NCI-H2196 treated with DMSO at 0.1 percent for 48 hours (cell line): ENCODE measurements around the gene INSIG1.

Source experiments
- DNase-seq: peaks from one replicate; lab custom pipeline; 2025; ENCODE audit not compliant: unreplicated experiment; lab: John Stamatoyannopoulos, UW

The INSIG1 gene

DNA sequence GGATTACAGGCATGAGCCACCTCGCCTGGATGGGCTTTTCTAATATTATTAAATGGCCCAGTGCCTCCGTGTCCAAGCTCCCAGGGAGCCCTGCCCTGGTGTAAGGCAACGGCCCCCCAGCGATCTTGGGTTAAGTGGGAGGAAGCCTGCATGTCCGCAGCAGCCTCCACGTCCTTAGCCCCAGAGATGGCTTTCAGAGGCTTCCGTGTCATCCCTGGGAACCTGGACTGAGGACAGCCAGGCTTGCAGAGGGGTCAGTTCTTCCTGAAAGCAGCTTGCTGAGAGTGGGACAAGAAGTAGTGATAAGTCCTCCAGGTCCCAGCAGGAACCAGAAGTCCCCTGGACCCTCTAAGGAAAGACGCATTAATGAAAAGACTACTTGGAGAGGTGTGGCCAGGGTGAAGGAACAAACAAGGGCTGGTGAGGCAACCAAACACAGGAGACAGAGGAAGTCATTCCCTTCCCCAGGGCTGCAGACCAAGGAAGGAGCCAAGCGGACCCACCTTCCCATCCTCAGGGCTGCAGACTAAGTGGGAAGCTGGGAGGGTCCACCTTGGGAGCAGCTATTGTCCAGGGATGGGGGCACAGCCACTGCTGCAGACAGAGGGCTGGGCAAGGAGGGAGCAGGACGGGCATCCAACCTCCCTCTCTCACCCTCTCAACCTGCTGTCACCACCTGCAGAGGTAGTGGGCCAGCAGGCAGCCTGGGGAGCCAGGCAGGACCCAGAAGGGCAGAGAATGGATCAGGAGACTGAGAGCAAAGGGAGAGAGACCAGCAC, 13.0 kb upstream of the INSIG1 start:
- DNase-seq, result no peak

GRCh38 chr7:155285423-155285822, 12.3 kb upstream of the INSIG1 start:
- DNase-seq, result no peak

GRCh38 chr7:155285833-155286232, 11.8 kb upstream of the INSIG1 start:
- no peak for DNase-seq

- no peak for DNase-seq
Observed at GRCh38 chr7:155286686-155287085, 11.0 kb upstream of the INSIG1 start.

- no peak for DNase-seq
Observed at GRCh38 chr7:155287284-155287935, 10.3 kb upstream of the INSIG1 start.

GRCh38 chr7:155288055-155288454, 9.6 kb upstream of the INSIG1 start:
- no peak for DNase-seq

DNA sequence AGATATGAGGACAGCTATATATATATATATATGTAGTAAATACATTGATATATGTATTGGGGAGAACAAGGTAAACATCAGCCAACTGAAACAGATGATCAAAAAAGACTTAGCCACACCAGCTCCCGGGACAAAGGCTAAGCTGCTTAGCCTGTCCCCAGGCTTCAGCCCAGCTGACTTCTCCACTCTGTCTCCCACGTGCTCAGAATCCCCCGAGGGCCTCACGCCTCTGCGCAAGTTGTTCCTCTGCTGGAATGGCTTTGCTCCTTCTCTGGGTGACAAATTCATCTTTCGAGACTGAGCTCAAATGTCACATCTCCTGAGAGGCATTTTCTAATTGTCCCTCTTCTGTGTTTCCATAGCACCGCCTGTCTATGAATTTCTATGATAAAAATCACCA, 8.6 kb upstream of the INSIG1 start:
- DNase-seq, result no peak

GRCh38 chr7:155289949-155290501, 7.7 kb upstream of the INSIG1 start:
- no peak for DNase-seq

- DNase-seq, result no peak
Observed at GRCh38 chr7:155291045-155291530, 6.6 kb upstream of the INSIG1 start.

GRCh38 chr7:155291729-155292128, 5.9 kb upstream of the INSIG1 start:
- DNase-seq, result no peak

GRCh38 chr7:155292680-155293226, 4.9 kb upstream of the INSIG1 start:
- no peak for DNase-seq

DNA sequence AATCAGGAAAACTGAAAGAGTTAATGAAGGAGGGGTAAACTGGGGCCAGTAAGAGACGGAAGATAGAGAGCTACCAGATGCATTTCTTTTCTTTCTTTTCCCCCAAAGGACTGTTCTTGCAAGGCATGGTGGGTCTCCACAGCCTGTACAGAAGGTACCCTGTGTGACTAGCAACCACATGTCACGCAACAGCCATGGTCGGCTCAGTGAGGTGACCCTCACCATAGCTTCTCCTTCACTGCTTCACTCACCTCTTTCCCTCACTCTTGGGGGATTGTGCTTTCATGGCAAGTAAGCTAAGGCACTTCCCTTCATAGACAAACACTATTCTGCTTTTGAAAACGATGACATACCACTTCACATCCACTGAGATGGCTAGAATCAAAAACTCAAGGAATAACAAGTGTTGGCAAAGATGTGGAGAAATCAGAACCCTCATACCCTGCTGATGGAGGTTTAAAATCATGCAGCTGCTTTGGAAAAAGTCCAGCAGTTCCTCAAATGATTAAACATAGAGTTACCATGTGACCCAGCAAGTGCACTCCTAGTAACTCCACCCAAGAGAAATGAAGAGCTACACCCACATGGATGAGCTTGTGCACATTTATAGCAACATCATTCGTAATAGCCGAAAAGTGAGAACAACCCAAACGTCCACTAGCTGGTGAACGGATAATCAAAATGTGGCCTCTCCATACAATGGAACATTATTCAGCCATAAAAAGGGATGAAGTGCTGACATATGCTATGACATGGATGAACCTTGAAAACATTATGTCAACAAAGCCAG, 3.8 kb upstream of the INSIG1 start:
- no peak for DNase-seq

DNA sequence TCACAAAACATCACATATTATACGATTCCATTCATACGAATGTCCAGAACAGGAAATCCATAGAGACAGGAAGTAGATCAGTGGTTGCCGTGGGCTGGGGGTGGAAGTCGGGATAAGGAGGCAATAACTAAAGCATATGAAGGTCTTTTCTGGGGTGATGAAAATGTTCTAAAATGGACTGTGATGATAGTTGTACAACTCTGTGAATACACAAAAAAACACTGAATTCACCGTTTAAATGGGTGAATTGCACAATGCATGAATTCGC, 3.2 kb upstream of the INSIG1 start:
- no peak for DNase-seq

GRCh38 chr7:155295511-155295910, 2.2 kb upstream of the INSIG1 start:
- no peak for DNase-seq

- DNase-seq, result no peak
Observed at GRCh38 chr7:155296006-155296787, 1.5 kb upstream of the INSIG1 start.

GRCh38 chr7:155296788-155297516, 726 bp upstream of the INSIG1 start:
- DNase-seq, result peak; percentile 53

DNA sequence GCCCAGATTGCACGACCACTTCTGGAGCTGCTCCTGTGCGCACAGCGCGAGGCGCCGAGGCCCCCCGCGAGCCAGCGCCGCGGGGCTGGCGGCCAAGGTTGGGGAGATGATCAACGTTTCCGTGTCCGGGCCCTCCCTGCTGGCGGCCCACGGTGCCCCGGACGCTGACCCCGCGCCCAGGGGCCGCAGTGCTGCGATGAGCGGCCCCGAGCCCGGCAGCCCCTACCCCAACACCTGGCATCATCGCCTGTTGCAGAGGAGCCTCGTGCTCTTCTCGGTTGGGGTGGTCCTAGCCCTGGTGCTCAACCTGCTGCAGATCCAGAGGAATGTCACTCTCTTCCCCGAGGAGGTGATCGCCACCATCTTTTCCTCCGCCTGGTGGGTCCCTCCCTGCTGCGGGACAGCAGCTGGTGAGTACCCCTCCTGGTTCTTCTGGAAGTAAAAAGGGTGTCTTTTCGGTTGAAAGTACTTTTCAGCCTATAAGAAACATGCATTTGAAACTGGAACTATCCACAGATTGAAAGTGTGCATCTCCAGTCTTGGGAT, 683 bp downstream of the INSIG1 start:
- no peak for DNase-seq

GRCh38 chr7:155298834-155299534, 1.3 kb downstream of the INSIG1 start:
- peak; percentile 75 for DNase-seq
